Endodermal cell (in vitro differentiated cells): Measurements from ENCODE around the gene LPIN1. TPM values are rescaled to one million over a fixed set of nuclear protein-coding genes. Genes with fewer than 3 reads are reported as not detected.

Experiments used
- DNase-seq: peaks from one replicate; pipeline ENCODE4 v3.0.0-alpha.2; 2017
- H3K27ac ChIP-seq: 2 replicates; pipeline ENCODE4 v1.5.1; 2013; ENCODE audit warnings: mild to moderate bottlenecking, low read depth, low read length, moderate library complexity
- H3K27me3 ChIP-seq: 2 replicates; pipeline ENCODE4 v1.6.1; 2013; ENCODE audit warnings: mild to moderate bottlenecking, low read length, moderate library complexity; ENCODE audit not compliant: insufficient read depth, control insufficient read depth, poor library complexity, severe bottlenecking
- H3K36me3 ChIP-seq: 2 replicates; pipeline ENCODE4 v1.7.0; 2013; ENCODE audit warnings: mild to moderate bottlenecking, low read length, moderate library complexity; ENCODE audit not compliant: control insufficient read depth, insufficient read depth
- H3K4me1 ChIP-seq: one replicate; pipeline ENCODE4 v1.7.0; 2013; ENCODE audit warnings: low read length; ENCODE audit not compliant: control insufficient read depth, insufficient read depth
- H3K4me3 ChIP-seq: 2 replicates; pipeline ENCODE4 v1.5.1; 2013; ENCODE audit warnings: mild to moderate bottlenecking, low read length, moderate library complexity
- H3K9ac ChIP-seq: 2 replicates; pipeline ENCODE4 v1.6.1; 2013; ENCODE audit warnings: mild to moderate bottlenecking, low read length, moderate library complexity; ENCODE audit not compliant: poor library complexity, severe bottlenecking; ENCODE audit errors: extremely low read depth
- H3K9me3 ChIP-seq: 2 replicates; pipeline ENCODE4 v1.6.1; 2013; ENCODE audit warnings: mild to moderate bottlenecking, low read length, moderate library complexity; ENCODE audit not compliant: control insufficient read depth
- H3K27ac Mint-ChIP-seq: 2 replicates; pipeline ENCODE4 v1.8.0; 2020; ENCODE audit warnings: mixed read lengths
- H3K27me3 Mint-ChIP-seq: 2 replicates; pipeline ENCODE4 v1.8.0; 2021; ENCODE audit warnings: mild to moderate bottlenecking, mixed read lengths; ENCODE audit not compliant: insufficient read depth
- H3K36me3 Mint-ChIP-seq: 2 replicates; pipeline ENCODE4 v1.8.0; 2020; ENCODE audit warnings: low read depth, mixed read lengths
- H3K4me1 Mint-ChIP-seq: 2 replicates; pipeline ENCODE4 v1.8.0; 2020; ENCODE audit warnings: mixed read lengths
- H3K4me3 Mint-ChIP-seq: 2 replicates; pipeline ENCODE4 v1.8.0; 2020; ENCODE audit warnings: mild to moderate bottlenecking, moderate library complexity, mixed read lengths
- H3K9me3 Mint-ChIP-seq: 2 replicates; pipeline ENCODE4 v1.8.0; 2020; ENCODE audit warnings: mild to moderate bottlenecking, mixed read lengths
- CTCF ChIP-seq: fragments of 200-600 bp; sonication (generic); conservative IDR thresholded peaks from 2 replicates; pipeline ENCODE4 v1.5.0; 2021; ENCODE audit warnings: antibody characterized with exemption, mild to moderate bottlenecking
- WGBS, 2 experiments: methylation state at CpG; one replicate each; pipeline versions ENCODE4 v1.1.5 to v1.1.7; 2013; ENCODE audit warnings: missing lambda C conversion rate in 2 of 2, mixed read lengths in 1 of 2; ENCODE audit not compliant: insufficient coverage in 1 of 2, insufficient read length in 1 of 2; 5-methylcytosine and 5-hydroxymethylcytosine counted together
- total RNA-seq, 2 donors: library from RNA; stranded (reverse); fragmentation: NEBNext Ultra II Directional in 1 of 2; extraction: Animal tissue kit (Norgen Biotek cat#: 25700) in 1 of 2; gene quantifications; 2 replicates in 1 of 2; 3 replicates in 1 of 2; pipeline ENCODE4 v1.2.1, GENCODE V29; 2021

The LPIN1 gene
- total RNA-seq, 2 donors from 2014 or later: 23.9 to 24.3 TPM

- H3K4me3 ChIP-seq: no peak overlapping the region
- 93 to 96% methylated on average over 5 to 6 of the region's 6 CpGs for WGBS, 2 experiments
- no peak for DNase-seq
- no peaks in the 10 kb centered on the region for H3K36me3 ChIP-seq
- TF ChIP-seq CTCF: no peak
- H3K9ac ChIP-seq: no peak overlapping the region
- H3K27me3 ChIP-seq: no peaks in the 10 kb centered on the region
- no peak overlapping the region for H3K27ac ChIP-seq
- H3K4me1 Mint-ChIP-seq: peaks cover 16% of the 10 kb centered on the region
- H3K4me1 ChIP-seq: peaks cover 6% of the 10 kb centered on the region
- H3K9me3 Mint-ChIP-seq: peaks cover 5% of the 10 kb centered on the region
- H3K27me3 Mint-ChIP-seq: peaks cover 6% of the 10 kb centered on the region
- H3K4me3 Mint-ChIP-seq: no peak overlapping the region
- no peaks in the 10 kb centered on the region for H3K9me3 ChIP-seq
- H3K27ac Mint-ChIP-seq: no peak overlapping the region
- no peaks in the 10 kb centered on the region for H3K36me3 Mint-ChIP-seq
Measured at GRCh38 chr2:11833601-11834000, 87.2 kb downstream of the LPIN1 start.

GRCh38 chr2:11835403-11835802 is 89.0 kb downstream of the LPIN1 start:
- Histone ChIP-seq H3K36me3 (no peaks in the 10 kb centered on the region), H3K9ac (no peak overlapping the region), H3K4me1 (peaks cover 14% of the 10 kb centered on the region), H3K27ac (no peak overlapping the region), H3K9me3 (no peaks in the 10 kb centered on the region), H3K4me3 (no peak overlapping the region), H3K27me3 (no peaks in the 10 kb centered on the region)
- Mint-ChIP-seq H3K36me3 (no peaks in the 10 kb centered on the region), H3K4me3 (no peak overlapping the region), H3K4me1 (peaks cover 16% of the 10 kb centered on the region), H3K27ac (no peak overlapping the region), H3K9me3 (peaks cover 5% of the 10 kb centered on the region), H3K27me3 (peaks cover 6% of the 10 kb centered on the region)
- peak; percentile 43 for TF ChIP-seq CTCF
- no peak for DNase-seq
- 93 to 95% methylated on average over 3 to 4 of the region's 4 CpGs for WGBS, 2 experiments

GRCh38 chr2:11836647-11837219 is 90.3 kb downstream of the LPIN1 start:
- no peaks in the 10 kb centered on the region for H3K36me3 ChIP-seq
- H3K4me3 Mint-ChIP-seq: no peak overlapping the region
- peaks cover 5% of the 10 kb centered on the region for H3K9me3 Mint-ChIP-seq
- H3K36me3 Mint-ChIP-seq: no peaks in the 10 kb centered on the region
- H3K4me3 ChIP-seq: no peak overlapping the region
- peaks cover 15% of the 10 kb centered on the region for H3K4me1 Mint-ChIP-seq
- H3K27me3 ChIP-seq: no peaks in the 10 kb centered on the region
- no peak overlapping the region for H3K9ac ChIP-seq
- no peaks in the 10 kb centered on the region for H3K9me3 ChIP-seq
- peaks cover 6% of the 10 kb centered on the region for H3K27me3 Mint-ChIP-seq
- peaks cover 12% of the 10 kb centered on the region for H3K4me1 ChIP-seq
- no peak for DNase-seq
- no peak for TF ChIP-seq CTCF
- H3K27ac Mint-ChIP-seq: no peak overlapping the region
- WGBS, 2 experiments: 80 to 83% methylated on average over 2 to 7 of the region's 7 CpGs
- no peak overlapping the region for H3K27ac ChIP-seq
